Measurements from ENCODE around the gene ASF1A.

- TF ChIP-seq POLR2A (IDR thresholded peaks at IDR 0.05; ENCODE audit: low read depth, low read length) (no peak), POLR2AphosphoS5 (IDR thresholded peaks at IDR 0.05; ENCODE audit: low read depth, low read length) (no peak)
These were observed 17.1 kb upstream of the ASF1A start for GRCh38 chr6:118876814-118877213.

Data from GM12892 (cell line).